H1 (cell line): ENCODE measurements around the gene ADAMTS6.

ENCODE experiments used
- ATF3 ChIP-seq: IDR thresholded peaks from 2 replicates; pipeline ENCODE4 v1.6.1; 2011; ENCODE audit warnings: low read depth, mild to moderate bottlenecking, low read length; ENCODE audit not compliant: insufficient read depth
- CHD2 ChIP-seq: IDR thresholded peaks from 2 replicates; pipeline ENCODE4 v1.6.1; 2012; ENCODE audit warnings: low read length, improper control_type of control experiment
- EZH2 ChIP-seq: fragments of 200-600 bp; sonication (generic); IDR thresholded peaks from 2 replicates; pipeline ENCODE4 v1.7.1; 2012; ENCODE audit warnings: low read depth, mild to moderate bottlenecking, moderate library complexity, low read length, inconsistent platforms; ENCODE audit not compliant: severe bottlenecking
- MAX ChIP-seq: IDR thresholded peaks from 2 replicates; pipeline ENCODE4 v1.6.1; 2012; ENCODE audit warnings: inconsistent platforms
- POLR2A ChIP-seq, 2 experiments: IDR thresholded peaks; 1 replicate in 1 of 2; 2 replicates in 1 of 2; pipeline ENCODE4 v1.6.1; 2011; ENCODE audit warnings: low read depth in 2 of 2, low read length in 2 of 2, mild to moderate bottlenecking in 2 of 2; ENCODE audit errors: control extremely low read depth in 1 of 2
- POLR2AphosphoS5 ChIP-seq: IDR thresholded peaks from 2 replicates; pipeline ENCODE4 v1.6.1; 2011; ENCODE audit warnings: low read depth, low read length
- POU5F1 ChIP-seq: IDR thresholded peaks from 2 replicates; pipeline ENCODE4 v1.6.1; 2011; ENCODE audit warnings: low read depth, mild to moderate bottlenecking, low read length, moderate library complexity

- TF ChIP-seq EZH2 (no peak), ATF3 (no peak), CHD2 (no peak), POLR2A (IDR thresholded peaks at IDR 0.05; ENCODE audit: control extremely low read depth in 1 of 2, low read depth in 2 of 2, low read length in 2 of 2) (no peak), POLR2AphosphoS5 (no peak), POU5F1 (no peak), MAX (no peak)
Measured at GRCh38 chr5:65173130-65173525, 308.6 kb downstream of the ADAMTS6 start.
